ENCODE data around the gene PEMT. TPM values are rescaled to one million over a fixed set of nuclear protein-coding genes. Genes with fewer than 3 reads are reported as not detected.

PEMT gene
- total RNA-seq, 4 donors from 2014 or later = 54.6 to 76.9 (median 63.0) TPM

DNA sequence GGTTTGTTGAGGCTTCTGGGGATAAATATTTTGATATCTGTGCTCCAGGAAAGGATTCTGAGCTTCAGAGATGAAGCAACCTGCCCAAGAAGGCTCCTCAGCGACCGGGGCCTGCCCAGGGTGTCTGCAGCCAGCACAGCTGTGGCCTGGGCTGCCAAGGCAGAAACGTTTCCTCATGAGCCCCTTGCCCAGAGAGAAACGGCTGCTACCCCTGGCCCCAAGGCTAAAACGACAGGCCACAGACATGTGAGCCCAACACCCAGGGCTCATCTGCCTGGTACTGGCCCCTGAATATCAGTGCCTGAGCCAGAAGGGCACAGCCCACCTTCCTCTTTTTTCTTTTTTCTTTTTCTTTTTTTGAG, 49.9 kb downstream of the PEMT start:
- TF ChIP-seq, protein P1, sequence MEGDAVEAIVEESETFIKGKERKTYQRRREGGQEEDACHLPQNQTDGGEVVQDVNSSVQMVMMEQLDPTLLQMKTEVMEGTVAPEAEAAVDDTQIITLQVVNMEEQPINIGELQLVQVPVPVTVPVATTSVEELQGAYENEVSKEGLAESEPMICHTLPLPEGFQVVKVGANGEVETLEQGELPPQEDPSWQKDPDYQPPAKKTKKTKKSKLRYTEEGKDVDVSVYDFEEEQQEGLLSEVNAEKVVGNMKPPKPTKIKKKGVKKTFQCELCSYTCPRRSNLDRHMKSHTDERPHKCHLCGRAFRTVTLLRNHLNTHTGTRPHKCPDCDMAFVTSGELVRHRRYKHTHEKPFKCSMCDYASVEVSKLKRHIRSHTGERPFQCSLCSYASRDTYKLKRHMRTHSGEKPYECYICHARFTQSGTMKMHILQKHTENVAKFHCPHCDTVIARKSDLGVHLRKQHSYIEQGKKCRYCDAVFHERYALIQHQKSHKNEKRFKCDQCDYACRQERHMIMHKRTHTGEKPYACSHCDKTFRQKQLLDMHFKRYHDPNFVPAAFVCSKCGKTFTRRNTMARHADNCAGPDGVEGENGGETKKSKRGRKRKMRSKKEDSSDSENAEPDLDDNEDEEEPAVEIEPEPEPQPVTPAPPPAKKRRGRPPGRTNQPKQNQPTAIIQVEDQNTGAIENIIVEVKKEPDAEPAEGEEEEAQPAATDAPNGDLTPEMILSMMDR (IDR thresholded peaks at IDR 0.05; ENCODE audit: low read depth) = no peak

DNA sequence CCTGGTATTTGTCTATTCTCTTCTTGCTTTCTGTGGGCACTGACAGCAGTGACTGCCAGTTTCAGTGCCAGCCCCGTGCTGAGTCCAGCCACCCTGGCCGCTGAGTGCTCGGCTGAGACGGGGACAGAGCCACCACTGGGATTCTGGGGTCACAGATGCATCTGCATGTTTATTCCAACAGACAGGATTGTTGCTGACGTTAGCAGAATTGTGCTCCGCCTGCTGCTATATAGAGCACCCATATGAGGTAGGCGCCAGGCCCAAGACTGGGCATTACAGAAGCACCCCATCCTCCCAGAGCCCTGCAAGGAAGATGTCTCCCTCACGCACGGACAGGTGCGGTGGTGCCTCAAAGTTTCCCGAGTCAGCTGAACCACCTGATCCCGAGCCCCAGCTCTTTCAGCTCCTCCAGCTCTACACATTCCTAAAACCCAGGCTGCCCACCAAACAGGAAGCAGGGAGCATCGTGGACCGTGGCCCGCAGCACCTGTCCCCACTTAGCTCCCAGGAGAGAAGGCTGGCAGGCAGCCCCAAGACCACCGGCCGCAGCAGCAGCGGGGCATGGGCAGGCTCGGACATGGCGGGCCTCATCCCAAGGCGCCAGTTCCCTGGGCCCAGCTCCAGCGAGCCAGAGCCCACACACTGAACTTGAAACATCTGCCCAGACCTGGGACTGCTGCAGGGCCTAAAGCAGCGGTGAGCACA, 50.4 kb downstream of the PEMT start:
- TF ChIP-seq, protein P1 (IDR thresholded peaks at IDR 0.05; ENCODE audit: low read depth) = no peak

GRCh38 chr17:17540278-17540906, 51.1 kb downstream of the PEMT start:
- TF ChIP-seq, protein P1 (IDR thresholded peaks at IDR 0.05; ENCODE audit: low read depth) = no peak

GRCh38 chr17:17539591-17539990, 51.9 kb downstream of the PEMT start:
- TF ChIP-seq, protein P1 (IDR thresholded peaks at IDR 0.05; ENCODE audit: low read depth) = no peak

- TF ChIP-seq, protein P1 (IDR thresholded peaks at IDR 0.05; ENCODE audit: low read depth) = no peak
Observed at GRCh38 chr17:17538417-17539391, 52.8 kb downstream of the PEMT start.

GRCh38 chr17:17537311-17538099, 54.0 kb downstream of the PEMT start:
- TF ChIP-seq, protein P1 (IDR thresholded peaks at IDR 0.05; ENCODE audit: low read depth) = no peak
